Fibroblast of peridontal ligament (primary cell): ENCODE data around the gene ZG16B.

Source experiments
- DNase-seq: peaks from one replicate; pipeline ENCODE4 v3.0.0-alpha.2; 2010; ENCODE audit errors: extremely low read depth

The ZG16B gene

DNA sequence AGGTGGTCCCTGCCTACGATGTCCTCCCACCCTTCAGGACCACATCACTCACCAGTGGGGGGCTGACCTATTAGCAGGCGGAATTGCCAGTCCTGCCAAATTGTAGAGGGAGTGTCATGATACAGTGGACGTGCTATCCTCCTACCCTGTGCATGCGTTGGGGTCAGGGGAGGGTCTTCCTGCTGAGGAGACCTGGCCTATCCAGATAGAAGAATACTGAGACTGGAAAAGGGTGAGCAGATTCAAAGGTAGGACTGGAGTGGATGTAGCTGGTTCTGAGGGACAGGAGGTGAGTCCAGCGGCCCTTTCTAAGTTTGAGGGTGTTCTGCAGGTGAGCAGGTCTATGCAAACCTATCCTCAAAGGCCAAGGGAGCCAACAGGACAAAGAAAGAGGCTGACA is 23.8 kb upstream of the ZG16B start:
- no peak for DNase-seq

DNA sequence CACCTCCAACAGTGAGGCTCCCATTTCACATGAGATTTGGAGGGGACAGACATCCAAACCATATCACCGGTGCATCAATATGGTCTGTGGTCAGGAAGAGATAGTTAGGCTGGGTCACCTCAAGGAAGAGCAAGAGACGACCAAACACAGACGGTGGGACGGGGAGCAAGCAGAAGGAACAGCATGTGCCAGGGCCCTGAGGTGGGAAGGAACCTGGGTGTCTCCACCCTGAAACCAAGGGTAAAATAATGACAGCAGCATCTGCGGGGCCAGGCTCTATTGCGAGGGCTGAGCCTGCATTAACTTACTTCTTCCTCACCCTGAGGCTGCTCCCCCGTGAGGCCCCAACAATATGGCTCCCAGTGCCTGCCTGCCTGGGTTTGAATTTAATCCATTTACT is 21.9 kb upstream of the ZG16B start:
- DNase-seq = no peak

DNA sequence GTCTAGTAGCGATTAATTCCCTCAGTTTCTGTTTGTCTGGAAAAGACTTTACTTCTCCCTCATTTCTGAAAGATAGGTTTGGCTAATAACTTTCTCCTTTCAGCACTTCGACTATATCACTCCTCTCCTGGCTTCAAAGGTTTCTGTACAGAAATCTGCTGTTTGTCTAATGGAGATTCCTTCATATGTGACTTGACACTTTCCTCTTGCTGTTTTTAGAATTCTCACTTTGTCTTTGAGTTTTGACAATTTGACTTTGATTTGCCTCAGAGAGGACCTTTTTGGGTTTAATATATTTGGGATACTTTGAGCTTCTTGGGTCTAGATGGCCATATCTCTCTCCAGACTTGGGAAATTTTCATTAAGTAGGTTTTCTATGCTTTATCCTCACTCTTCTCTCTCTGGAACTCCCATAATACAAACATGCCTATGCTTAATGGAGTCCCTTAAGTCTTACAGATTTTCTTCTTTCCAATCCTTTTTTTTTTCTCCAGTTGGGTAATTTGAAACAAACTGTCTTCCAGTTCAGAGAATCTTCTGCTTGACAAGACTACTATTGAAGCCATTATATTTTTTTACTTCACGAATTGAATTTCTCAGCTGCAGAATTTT is 20.8 kb upstream of the ZG16B start:
- DNase-seq = no peak

DNA sequence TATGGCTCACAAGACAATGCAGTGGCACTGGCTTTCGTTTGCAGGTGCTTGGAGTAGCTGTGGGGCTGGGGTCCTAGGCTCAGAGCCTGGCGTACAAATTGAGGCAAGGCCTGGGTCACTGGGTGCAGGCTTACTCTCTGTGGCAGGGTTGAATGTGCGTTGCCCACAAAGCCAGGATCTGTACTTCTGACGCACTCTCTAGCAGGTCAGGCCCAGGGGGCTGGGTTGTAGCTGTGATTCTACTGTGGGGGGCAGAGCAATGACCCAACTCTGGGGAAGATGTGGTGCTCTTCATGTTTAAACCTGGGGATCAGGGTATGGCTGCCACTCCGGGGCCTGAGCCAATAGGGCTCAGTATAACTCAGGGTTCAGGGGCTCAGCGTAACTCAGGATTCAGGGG is 19.5 kb upstream of the ZG16B start:
- no peak for DNase-seq

DNA sequence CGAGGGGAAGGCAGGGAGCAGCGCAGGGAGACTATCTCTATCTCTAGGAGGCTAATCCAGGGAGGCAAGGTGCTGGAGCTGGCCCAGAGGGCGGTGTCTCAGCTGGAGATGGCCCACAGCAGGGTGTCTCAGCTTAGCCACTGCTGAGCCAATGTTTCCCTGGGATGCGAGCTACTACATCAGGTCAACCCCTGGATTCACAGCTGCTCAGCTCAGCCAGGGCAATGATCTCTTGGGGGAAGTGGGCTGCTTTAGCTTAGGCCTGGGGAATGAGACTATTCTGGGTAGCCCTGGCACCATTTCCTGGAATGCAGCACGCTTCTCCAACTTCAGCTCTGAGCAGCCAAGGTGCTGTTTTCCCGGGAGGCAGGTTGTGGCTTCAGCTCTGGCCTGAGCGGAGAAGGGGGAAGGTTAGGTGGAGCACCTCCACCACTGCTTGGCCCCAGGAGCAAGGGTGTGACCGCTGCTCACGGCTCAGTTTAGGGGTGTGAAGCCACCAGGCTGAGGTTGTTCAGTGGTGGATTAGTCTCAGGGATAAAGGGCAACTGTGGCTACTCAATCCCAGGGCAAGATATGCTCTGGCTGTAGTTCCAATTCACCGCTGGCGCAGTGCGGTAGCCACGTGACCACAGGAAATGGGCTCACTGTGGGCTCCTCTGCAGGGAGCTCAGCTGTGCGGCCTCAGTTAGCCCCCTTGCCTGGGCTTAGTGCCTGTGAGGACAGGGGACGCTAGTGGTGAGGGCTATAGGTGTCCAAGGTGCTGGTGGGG is 18.2 kb upstream of the ZG16B start:
- DNase-seq = no peak

DNA sequence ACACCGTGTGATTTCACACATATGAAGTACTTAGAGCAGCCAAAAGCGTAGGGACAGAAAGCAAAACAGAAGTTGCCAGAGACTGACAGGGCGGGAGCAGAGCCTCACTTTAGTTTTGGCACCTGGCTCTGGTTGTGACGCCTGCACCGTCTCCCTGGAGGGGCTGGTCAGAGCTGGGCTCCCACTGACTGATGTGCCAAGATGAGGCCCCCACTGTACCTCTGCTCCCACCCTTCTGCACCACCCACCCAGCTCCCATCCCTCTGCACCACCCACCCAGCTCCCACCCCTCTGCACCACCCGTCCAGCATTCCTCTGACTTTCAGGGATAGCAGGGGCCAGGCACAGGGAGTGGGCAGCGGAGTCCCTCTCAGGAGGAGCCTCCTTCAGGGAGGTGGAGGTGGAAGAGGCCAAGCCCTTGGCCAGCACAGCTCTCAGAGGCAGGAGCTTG is 16.3 kb upstream of the ZG16B start:
- no peak for DNase-seq

DNA sequence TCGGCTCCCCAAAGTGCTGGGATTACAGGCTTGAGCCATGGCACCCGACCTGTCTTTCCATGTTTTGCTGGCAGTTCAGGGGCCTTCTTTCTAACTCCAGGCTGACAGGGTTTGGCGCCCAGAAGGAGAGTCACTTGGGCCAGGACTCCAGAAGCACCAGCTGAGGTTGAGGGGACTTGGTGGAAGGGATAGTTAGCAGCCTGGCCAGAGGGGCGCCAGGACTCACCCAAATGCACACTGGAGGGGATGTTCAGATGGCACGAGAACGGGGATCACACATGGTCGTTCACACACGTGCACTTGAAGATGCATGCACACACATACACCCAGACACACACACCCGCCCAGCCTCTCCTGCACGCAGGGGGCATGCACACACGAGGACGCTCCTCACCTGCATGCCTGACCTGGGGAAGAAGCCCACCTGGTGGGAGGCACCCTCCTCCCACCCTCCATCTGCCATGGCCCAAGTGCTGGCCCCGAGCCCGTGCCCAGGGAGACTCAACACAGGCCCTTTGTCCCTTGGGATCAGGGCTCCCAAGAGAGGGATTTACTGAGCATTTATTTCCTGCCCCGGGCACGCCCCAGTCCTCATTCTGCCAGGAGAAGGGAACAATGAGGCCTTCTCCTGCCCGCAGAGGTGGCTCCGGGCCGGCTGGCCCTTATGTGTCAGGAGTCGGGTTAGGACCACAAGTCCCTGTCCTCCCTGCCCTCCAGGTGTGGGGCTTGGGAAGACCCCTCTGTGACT is 15.4 kb upstream of the ZG16B start:
- no peak for DNase-seq

DNA sequence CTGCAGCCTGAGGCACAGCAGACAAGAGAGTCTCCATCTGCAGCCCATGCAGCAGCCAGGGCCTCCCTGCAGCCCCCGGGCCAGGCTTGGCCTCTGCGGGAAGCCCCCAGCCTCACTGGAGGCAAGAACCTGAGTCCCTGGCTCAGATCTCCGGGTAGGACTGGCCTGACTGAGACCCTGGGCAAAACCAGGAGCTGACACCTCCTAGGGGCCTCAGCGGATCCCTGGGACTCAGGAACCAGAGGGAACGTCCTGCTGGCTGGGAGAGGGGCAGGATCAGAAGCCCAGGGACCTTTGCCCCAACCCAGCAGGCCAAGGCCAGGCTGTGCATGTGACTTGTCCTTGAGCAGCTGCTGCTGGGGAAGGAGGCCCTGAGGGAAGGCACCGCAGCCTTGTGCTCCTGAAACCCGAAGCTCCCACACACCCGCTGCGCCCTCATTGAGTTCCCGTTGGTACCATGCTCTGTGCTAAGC is 14.8 kb upstream of the ZG16B start:
- no peak for DNase-seq

DNA sequence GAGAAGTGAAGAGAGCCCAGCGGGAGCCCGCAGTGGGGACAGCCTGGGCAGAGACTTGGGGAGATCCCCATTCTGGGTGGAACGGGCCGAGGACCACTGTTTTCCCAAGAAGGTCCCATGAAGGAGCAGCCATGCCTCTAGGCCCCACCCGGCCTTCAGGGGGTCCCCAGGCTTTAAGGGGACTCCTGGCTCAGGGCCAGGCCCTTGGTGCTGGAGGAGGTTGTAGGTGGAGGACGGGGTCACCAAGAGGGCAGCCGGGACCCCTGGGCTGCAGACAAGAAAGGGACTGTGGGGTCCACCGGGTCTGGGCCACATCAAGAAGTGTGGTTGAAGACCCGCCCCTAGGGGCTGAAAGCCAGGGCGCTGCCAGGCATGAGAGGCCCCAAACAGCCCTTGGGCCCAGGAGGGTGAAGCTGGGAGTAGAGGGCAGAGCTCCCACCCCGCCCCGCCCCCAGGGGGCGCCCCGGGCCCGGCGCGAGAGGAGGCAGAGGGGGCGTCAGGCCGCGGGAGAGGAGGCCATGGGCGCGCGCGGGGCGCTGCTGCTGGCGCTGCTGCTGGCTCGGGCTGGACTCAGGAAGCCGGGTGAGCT is 13.3 kb upstream of the ZG16B start, which contains the start of gene PRSS21:
TSS of gene PRSS21 (plus strand) at position 487 of the 589 bp plus-strand sequence. CDS start at position 519, 32 bp downstream.
- DNase-seq = no peak

DNA sequence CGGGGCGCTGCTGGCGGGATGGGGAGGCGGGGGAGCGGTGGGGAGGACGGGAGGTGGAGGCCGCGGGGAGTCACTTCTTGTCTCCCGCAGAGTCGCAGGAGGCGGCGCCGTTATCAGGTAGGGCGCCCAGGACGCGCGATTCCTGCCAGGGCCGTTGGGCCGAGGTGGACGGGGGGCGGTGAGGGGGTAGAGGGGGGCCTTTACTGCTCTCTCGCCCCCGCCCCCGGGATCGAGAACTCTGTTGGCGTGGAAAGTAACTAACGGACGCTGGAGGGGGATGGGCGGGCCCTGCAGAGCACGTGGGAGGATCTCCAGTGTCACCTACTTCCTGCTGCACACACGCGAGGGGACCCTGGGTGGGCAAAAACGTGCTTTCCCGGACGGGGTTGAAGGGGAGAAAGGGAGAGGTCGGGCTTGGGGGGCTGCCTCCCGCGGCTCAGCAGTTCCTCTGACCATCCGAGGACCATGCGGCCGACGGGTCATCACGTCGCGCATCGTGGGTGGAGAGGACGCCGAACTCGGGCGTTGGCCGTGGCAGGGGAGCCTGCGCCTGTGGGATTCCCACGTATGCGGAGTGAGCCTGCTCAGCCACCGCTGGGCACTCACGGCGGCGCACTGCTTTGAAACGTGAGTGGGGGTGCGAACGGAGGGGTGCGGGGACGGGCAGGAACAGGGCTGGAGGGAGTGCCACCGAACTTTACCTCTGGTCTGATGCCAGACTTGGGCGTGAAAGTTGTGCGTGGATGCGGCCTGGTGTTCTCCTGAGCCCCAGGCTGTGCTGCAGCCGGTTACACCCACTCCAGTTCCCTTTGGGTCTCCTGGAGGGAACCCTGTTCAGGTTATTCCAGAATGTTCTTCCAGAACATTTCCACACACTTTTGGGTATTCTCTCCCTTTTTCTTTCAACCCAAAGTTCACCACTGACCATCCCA is 12.5 kb upstream of the ZG16B start:
- no peak for DNase-seq

DNA sequence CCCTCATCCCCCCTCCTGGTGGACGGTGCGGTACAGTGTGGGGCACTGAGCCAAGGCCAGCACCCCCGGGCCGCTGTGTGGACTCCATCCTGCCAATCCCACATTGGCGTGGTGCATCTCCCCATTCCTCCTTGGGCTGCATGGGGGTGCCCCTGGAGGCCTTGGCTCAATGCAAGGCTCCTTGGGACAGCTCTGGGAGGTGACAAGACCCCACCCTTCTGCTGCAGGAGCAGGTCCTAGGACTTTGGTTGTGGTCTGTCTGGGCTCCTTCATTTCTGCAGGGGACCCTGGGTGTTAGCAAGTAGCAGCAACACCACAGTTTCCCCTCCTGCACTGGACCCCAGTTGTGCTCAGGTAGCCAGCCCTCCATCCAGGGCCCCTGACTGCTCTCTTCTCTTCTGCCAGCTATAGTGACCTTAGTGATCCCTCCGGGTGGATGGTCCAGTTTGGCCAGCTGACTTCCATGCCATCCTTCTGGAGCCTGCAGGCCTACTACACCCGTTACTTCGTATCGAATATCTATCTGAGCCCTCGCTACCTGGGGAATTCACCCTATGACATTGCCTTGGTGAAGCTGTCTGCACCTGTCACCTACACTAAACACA is 11.7 kb upstream of the ZG16B start:
- no peak for DNase-seq

DNA sequence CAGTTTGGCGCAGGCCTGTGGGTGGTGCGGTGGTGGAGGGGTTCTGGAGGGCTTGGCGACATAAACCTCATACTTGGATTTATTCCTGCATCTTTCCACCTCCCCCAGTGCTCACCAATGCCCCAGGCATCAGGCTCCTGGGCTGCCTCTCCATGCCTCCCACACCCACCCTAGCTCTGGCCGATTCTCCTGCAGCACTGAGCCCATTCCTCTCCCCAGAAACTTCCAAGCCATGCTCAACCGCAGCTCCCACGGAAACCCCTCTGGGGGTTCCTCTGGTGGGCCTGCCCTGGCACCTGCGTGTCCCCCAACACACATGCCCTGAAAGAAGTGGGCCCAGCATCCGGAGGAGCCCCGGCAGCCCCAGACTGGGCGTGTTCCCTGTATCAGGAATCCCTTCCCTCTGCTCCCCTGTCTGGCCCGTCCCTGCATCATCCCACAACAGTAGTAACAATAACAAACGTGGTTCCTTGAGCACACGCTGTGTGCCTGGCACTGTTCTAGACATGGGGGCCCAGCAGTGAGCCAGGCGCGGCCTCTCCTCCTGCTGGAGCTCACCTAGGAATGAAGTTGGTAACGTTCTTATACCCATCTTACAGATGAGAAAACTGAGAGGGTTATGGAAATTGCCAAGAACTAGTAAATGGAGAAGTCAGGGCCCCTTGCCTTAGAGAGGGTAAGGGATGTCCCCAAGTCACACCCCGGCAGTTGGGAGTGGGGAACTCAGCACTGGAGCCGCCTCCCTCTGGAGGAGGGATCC is 10.7 kb upstream of the ZG16B start:
- no peak for DNase-seq

DNA sequence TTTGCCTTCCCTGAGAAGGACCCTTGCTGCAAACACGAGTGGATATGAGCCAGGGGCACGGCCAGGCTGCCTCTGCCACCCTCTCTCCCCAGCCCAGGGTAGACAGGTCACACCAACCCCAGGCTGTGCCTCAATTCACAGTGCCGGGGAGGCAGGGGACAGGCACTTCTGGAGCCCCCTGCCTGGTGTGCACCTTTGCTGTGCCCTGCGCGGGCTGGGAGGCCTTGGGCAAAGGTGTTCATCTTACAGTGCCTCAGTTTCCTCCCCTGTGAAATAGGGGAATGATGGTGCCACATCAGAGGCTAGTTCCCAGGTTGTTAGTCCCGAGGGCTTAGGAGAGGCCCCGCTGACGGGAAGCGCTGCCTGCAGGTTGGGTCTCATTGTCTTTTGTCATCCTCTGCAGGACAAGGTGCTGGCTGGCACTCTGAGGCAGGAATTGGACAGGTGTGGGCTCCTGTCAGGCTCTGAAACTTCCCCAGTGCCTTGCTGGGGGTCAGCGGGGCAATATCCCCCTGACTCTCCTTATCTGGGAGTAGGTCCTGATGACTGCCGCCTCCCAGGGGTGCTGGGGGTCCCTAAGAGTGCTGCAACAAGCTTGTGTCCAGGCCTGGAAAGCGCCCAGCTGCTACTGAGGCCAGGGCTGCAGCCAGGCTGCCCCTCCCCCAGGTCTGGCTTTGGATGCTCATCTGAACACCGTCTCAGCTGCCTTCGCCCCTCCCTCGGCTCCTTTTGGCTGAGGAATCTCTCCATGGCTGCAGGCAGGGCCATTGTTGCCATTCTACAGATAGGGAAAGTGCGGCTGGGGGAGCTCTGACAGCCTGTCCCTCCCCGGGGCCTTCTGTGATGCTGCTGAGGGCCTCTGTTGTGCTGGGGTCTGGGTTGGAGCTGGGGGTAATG is 9.9 kb upstream of the ZG16B start:
- DNase-seq = no peak

DNA sequence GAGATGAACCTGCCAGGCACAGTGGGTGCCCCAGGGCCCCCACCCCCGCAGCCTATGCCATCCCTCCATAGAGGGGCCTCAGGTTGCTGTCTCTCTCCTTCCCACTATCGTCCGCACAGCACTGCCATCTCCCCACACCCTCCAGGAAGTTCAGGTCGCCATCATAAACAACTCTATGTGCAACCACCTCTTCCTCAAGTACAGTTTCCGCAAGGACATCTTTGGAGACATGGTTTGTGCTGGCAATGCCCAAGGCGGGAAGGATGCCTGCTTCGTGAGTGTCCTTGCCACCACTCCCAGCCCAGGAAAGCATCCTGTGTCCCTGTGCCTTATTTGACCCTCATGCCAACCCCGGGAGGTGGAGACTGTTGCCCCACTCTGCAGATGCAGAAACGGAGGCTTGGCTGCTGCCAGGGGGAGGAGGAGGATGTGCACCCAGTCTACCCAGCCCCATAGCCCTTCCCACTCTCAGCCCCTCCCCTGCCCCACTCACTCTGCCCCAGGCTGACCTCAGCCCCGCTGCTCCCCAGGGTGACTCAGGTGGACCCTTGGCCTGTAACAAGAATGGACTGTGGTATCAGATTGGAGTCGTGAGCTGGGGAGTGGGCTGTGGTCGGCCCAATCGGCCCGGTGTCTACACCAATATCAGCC is 9.1 kb upstream of the ZG16B start:
- DNase-seq = no peak

DNA sequence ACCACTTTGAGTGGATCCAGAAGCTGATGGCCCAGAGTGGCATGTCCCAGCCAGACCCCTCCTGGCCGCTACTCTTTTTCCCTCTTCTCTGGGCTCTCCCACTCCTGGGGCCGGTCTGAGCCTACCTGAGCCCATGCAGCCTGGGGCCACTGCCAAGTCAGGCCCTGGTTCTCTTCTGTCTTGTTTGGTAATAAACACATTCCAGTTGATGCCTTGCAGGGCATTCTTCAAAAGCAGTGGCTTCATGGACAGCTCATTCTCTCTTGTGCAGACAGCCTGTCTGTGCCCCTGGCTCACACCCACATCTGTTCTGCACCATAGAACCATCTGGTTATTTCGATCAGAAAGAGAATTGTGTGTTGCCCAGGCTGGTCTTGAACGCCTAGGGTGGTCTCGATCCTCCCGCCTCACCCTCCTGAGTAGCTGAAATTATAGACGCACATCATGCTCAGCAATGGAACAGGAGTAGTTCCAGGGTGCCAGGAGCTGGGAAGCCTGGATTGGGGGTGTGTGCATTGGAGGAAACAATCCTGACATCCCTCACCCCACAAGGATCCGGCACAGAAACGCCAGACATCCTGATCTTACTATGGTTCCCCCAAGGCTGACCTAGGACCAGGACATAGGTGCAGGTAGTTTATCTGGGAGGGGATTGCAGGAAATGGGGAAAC is 8.5 kb upstream of the ZG16B start:
- DNase-seq = no peak

DNA sequence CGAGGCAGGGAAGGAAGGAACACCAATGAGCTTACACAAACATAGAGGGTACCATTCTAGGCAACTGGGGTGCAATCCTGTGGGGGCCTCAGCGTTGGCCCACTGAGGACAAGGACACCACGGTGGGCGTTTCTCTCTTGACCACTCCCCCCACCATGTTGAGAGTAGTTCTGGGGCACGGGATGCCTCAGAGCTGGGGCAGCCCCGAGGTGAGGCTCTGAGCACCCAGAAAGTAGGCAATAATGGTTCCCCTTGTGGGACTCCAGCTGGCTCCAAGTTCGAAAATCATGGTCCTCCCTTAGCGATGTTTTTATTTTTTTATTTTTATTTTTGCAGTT is 8.0 kb upstream of the ZG16B start:
- no peak for DNase-seq

DNA sequence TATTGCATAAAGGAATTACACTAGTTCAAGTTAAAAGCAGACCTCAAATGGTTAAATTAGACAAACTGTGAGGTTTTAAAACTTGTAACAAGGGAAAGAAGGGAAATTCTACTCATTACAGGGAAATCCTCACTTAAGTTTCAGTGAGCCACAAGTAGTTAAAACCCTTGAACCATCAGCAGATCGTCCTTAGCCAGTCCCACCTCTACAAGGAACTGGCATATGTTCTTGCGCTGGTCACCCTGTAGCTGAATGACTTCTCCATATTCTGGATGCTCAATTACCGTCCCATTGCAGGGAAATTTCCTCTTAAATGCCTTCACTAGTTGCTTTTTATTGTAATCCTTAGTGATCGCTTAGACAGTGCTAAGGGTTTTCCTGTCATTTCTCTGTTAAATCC is 7.6 kb upstream of the ZG16B start:
- DNase-seq = no peak

DNA sequence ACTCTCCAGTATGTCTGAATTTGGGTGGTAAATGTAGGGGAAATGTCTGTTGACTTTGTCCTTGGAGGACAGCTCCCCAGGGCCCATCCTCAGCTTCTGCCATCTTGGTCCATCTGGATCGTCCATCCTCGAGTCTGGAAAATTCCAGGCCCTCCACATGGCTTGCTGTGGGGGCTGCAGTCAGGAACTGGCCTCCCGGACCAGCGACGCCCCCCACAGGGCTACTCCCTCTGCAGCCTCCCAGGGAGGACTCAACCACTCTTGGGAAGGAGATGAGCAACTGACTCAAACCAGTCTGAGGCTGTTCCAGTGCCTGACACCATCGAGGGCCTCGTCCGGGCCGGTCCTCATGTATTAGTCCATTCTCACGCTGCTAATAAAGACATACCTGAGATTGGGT is 5.5 kb upstream of the ZG16B start:
- no peak for DNase-seq
